Fibroblast of pulmonary artery (primary cell): ENCODE results near the gene ST8SIA2.

Experiments
- DNase-seq: peaks from one replicate; pipeline ENCODE4 v3.0.0-alpha.2; 2010; ENCODE audit warnings: low read depth
- H3K4me3 ChIP-seq: replicated peaks from 2 replicates; pipeline ENCODE4 v1.5.1; 2011; ENCODE audit warnings: low read depth, mild to moderate bottlenecking, control low read depth, low read length, moderate library complexity
- TF ChIP-seq, protein P1 (sequence below): IDR thresholded peaks from 2 replicates; pipeline ENCODE4 v1.5.1; 2011; ENCODE audit warnings: mild to moderate bottlenecking, control low read depth, low read length, inconsistent platforms; ENCODE audit errors: missing control alignments

ST8SIA2 gene

DNA sequence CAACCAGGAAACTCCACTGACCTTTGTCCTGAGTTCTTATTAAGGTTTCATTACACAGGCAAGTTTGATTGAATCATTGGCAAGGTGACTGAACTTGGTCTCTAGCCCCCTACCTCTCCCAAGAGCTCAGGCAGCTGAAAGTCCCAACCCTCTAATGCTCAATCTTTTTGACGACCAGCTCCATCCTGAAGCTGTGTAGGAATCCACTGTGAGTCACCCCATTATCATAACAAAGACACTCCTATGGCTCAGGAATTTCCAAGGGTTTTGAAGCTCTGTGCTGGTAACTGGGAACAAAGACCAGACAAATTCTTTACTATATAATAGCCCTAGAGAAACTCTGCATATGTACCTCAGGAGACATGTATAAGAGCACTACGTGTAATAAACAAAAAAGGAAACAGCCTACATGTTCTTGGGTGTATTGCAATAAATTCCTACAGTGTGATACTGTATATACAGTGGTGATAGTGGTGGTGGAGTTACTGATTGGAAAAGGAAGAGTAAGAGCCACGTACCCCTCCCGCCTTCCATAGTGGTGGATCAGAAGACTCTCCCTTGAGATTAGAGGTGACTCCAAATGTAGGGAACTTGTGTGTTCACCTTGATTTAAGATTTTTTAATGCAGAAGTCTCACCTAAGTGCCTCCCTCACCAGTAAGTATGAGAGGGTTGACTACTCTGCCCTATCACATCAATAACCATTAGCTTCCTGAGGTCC is 116.6 kb downstream of the ST8SIA2 start:
- no peak for DNase-seq
- H3K4me3 ChIP-seq = no peak overlapping the region
- TF ChIP-seq, protein P1, sequence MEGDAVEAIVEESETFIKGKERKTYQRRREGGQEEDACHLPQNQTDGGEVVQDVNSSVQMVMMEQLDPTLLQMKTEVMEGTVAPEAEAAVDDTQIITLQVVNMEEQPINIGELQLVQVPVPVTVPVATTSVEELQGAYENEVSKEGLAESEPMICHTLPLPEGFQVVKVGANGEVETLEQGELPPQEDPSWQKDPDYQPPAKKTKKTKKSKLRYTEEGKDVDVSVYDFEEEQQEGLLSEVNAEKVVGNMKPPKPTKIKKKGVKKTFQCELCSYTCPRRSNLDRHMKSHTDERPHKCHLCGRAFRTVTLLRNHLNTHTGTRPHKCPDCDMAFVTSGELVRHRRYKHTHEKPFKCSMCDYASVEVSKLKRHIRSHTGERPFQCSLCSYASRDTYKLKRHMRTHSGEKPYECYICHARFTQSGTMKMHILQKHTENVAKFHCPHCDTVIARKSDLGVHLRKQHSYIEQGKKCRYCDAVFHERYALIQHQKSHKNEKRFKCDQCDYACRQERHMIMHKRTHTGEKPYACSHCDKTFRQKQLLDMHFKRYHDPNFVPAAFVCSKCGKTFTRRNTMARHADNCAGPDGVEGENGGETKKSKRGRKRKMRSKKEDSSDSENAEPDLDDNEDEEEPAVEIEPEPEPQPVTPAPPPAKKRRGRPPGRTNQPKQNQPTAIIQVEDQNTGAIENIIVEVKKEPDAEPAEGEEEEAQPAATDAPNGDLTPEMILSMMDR = no peak
